ENCODE measurements around the gene GRID2. TPM values are rescaled to one million over a fixed set of nuclear protein-coding genes. Genes with fewer than 3 reads are reported as not detected.

The GRID2 gene
- total and polyA plus RNA-seq, 2 of the 13 experiments (the other 11 are each of a cell fraction or from before 2014, with no cell fraction given) = not detected

- TF ChIP-seq ZNF646 (CRISPR knock-in tag; IDR thresholded peaks at IDR 0.05) (no peak), HDAC1 (CRISPR knock-in tag; IDR thresholded peaks at IDR 0.05) (no peak), SP4 (CRISPR knock-in tag; IDR thresholded peaks at IDR 0.05) (no peak), RBFOX2 (IDR thresholded peaks at IDR 0.05; ENCODE audit: low read depth, low read length) (no peak), RELA (CRISPR knock-in tag; IDR thresholded peaks at IDR 0.05) (no peak), ZNF652 (CRISPR knock-in tag; IDR thresholded peaks at IDR 0.05; ENCODE audit: borderline replicate concordance, low read depth) (no peak), ZNF674 (CRISPR knock-in tag; IDR thresholded peaks at IDR 0.05; ENCODE audit: low read depth) (no peak), ZNF318 (CRISPR knock-in tag; IDR thresholded peaks at IDR 0.05) (no peak)
Measured at GRCh38 chr4:92477298-92477697, 173.5 kb downstream of the GRID2 start (continued).

Measured in HepG2 (cell line).